WTC11 (cell line): ENCODE results near the gene RIC8A.
"Not testable (repeated sequence)": the region's sequence is repeated elsewhere in the genome, so short reads cannot be mapped to it uniquely, and the experiment has no call there.

Experiments used
- ELF4 ChIP-seq: sonication (generic); formaldehyde crosslinking; IDR thresholded peaks from 2 replicates; pipeline ENCODE4 v1.8.1; 2022; ENCODE audit warnings: low read depth, mild to moderate bottlenecking, moderate library complexity, missing genetic modification reagents
- ETV6 ChIP-seq: sonication (generic); formaldehyde crosslinking; IDR thresholded peaks from 2 replicates; pipeline ENCODE4 v1.8.1; 2022; ENCODE audit warnings: mild to moderate bottlenecking, missing genetic modification reagents
- NR1H2 ChIP-seq: sonication (generic); formaldehyde crosslinking; IDR thresholded peaks from 2 replicates; pipeline ENCODE4 v1.9.0; 2021; ENCODE audit warnings: mild to moderate bottlenecking, moderate library complexity, missing genetic modification reagents
- NR2C2 ChIP-seq: sonication (generic); formaldehyde crosslinking; IDR thresholded peaks from 2 replicates; pipeline ENCODE4 v1.8.0; 2022; ENCODE audit warnings: mild to moderate bottlenecking, missing genetic modification reagents
- NR3C1 ChIP-seq: sonication (generic); formaldehyde crosslinking; conservative IDR thresholded peaks from 2 replicates; pipeline ENCODE4 v1.8.1; 2023; ENCODE audit warnings: low read depth, mild to moderate bottlenecking, missing genetic modification reagents
- PRDM15 ChIP-seq: sonication (generic); formaldehyde crosslinking; IDR thresholded peaks from 2 replicates; pipeline ENCODE4 v1.8.0; 2022; ENCODE audit warnings: missing genetic modification reagents
- PREB ChIP-seq: sonication (generic); formaldehyde crosslinking; IDR thresholded peaks from 2 replicates; pipeline ENCODE4 v1.8.1; 2022; ENCODE audit warnings: mild to moderate bottlenecking, missing genetic modification reagents, moderate library complexity, borderline replicate concordance
- RELA ChIP-seq: sonication (generic); formaldehyde crosslinking; IDR thresholded peaks from 2 replicates; pipeline ENCODE4 v1.8.1; 2022; ENCODE audit warnings: missing genetic modification reagents, mild to moderate bottlenecking, borderline replicate concordance
- SP1 ChIP-seq: sonication (generic); formaldehyde crosslinking; conservative IDR thresholded peaks from 2 replicates; pipeline ENCODE4 v1.8.1; 2022; ENCODE audit warnings: missing genetic modification reagents
- USF2 ChIP-seq: sonication (generic); formaldehyde crosslinking; IDR thresholded peaks from 2 replicates; pipeline ENCODE4 v1.8.1; 2023; ENCODE audit warnings: mild to moderate bottlenecking, missing genetic modification reagents, moderate library complexity

- not testable (repeated sequence) for TF ChIP-seq PREB; RELA (CRISPR knock-in tag); USF2 (CRISPR knock-in tag); PRDM15 (CRISPR knock-in tag); NR3C1 (CRISPR knock-in tag); NR1H2 (CRISPR knock-in tag); ELF4 (CRISPR knock-in tag); NR2C2 (CRISPR knock-in tag); ETV6; SP1 (CRISPR knock-in tag)
Observed at GRCh38 chr11:193481-193880, 14.0 kb upstream of the RIC8A start.
